CD14-positive monocyte (primary cell): ENCODE results near the gene FOXN1. TPM values are rescaled to one million over a fixed set of nuclear protein-coding genes. Genes with fewer than 3 reads are reported as not detected.

Experiments
- DNase-seq, 3 donors: peaks; one replicate each; pipeline ENCODE4 v3.0.0-alpha.2; 2011 to 2022
- H2AFZ ChIP-seq: 2 replicates; pipeline ENCODE4 v1.6.0; 2012; ENCODE audit warnings: mild to moderate bottlenecking, low read depth, low read length, inconsistent platforms; ENCODE audit not compliant: insufficient read depth, poor library complexity, severe bottlenecking
- H3K27ac ChIP-seq, 2 donors: 1 replicate in 1 of 2; 2 replicates in 1 of 2; pipeline ENCODE4 v1.5.1; 2012 to 2013; ENCODE audit warnings: low read length in 2 of 2, control low read depth in 1 of 2, inconsistent platforms in 1 of 2, low read depth in 1 of 2, mild to moderate bottlenecking in 1 of 2
- H3K27me3 ChIP-seq, 2 donors: one replicate each; pipeline versions ENCODE4 v1.6.0 to v1.6.1; 2011 to 2013; ENCODE audit warnings: low read length in 2 of 2; ENCODE audit not compliant: control insufficient read depth in 2 of 2, insufficient read depth in 2 of 2
- H3K36me3 ChIP-seq, 2 donors: replicated peaks in 1 of 2; 1 replicate in 1 of 2; 2 replicates in 1 of 2; pipeline versions ENCODE4 v1.5.1 to v1.6.1; 2012 to 2013; ENCODE audit warnings: low read length in 2 of 2, control low read depth in 1 of 2, inconsistent platforms in 1 of 2, mild to moderate bottlenecking in 1 of 2; ENCODE audit not compliant: insufficient read depth in 2 of 2, control insufficient read depth in 1 of 2
- H3K4me1 ChIP-seq, 2 donors: 1 replicate in 1 of 2; 2 replicates in 1 of 2; pipeline versions ENCODE4 v1.5.1 to v1.6.1; 2012 to 2013; ENCODE audit warnings: low read length in 2 of 2, control low read depth in 1 of 2, inconsistent platforms in 1 of 2, mild to moderate bottlenecking in 1 of 2, moderate library complexity in 1 of 2; ENCODE audit not compliant: insufficient read depth in 2 of 2, control insufficient read depth in 1 of 2
- H3K4me2 ChIP-seq: replicated peaks from 2 replicates; pipeline ENCODE3; 2012; ENCODE audit warnings: low read length, moderate library complexity, mild to moderate bottlenecking; ENCODE audit not compliant: poor library complexity, severe bottlenecking; ENCODE audit errors: extremely low read depth
- H3K4me3 ChIP-seq, 3 experiments: fragments of 200-600 bp in 1 of 3; sonication (generic) in 1 of 3; replicated peaks in 1 of 3; 1 replicate in 2 of 3; 2 replicates in 1 of 3; pipeline ENCODE4 v1.5.1; 2011 to 2013; ENCODE audit warnings: low read length in 3 of 3, mild to moderate bottlenecking in 3 of 3, control low read depth in 2 of 3, low read depth in 2 of 3, inconsistent platforms in 1 of 3, moderate library complexity in 1 of 3
- H3K79me2 ChIP-seq: 2 replicates; pipeline ENCODE4 v1.6.0; 2012; ENCODE audit warnings: mild to moderate bottlenecking, control low read depth, inconsistent platforms, low read length, moderate library complexity; ENCODE audit not compliant: insufficient read depth
- H3K9ac ChIP-seq: 2 replicates; pipeline ENCODE4 v1.6.0; 2017; ENCODE audit warnings: low read length, mild to moderate bottlenecking; ENCODE audit not compliant: insufficient read depth, poor library complexity, severe bottlenecking
- H3K9me3 ChIP-seq, 2 donors: replicated peaks in 1 of 2; 1 replicate in 1 of 2; 2 replicates in 1 of 2; pipeline versions ENCODE4 v1.5.1 to v1.6.1; 2012 to 2013; ENCODE audit warnings: low read length in 2 of 2, control low read depth in 1 of 2; ENCODE audit not compliant: control insufficient read depth in 1 of 2, insufficient read depth in 1 of 2
- H4K20me1 ChIP-seq: 2 replicates; pipeline ENCODE4 v1.6.0; 2012; ENCODE audit warnings: mild to moderate bottlenecking, low read length, control low read depth, moderate library complexity; ENCODE audit not compliant: insufficient read depth
- H3K27ac Mint-ChIP-seq, 7 donors: one replicate each; pipeline ENCODE4 v1.8.0; 2020; ENCODE audit warnings: mild to moderate bottlenecking in 7 of 7, mixed read lengths in 7 of 7, moderate library complexity in 6 of 7, inconsistent platforms in 2 of 7
- H3K27me3 Mint-ChIP-seq, 3 donors: one replicate each; pipeline ENCODE4 v1.8.0; 2021 to 2022; ENCODE audit warnings: low read depth in 3 of 3, mild to moderate bottlenecking in 3 of 3, mixed read lengths in 3 of 3, moderate library complexity in 3 of 3, inconsistent platforms in 1 of 3
- H3K36me3 Mint-ChIP-seq, 2 donors: one replicate each; pipeline ENCODE4 v1.8.0; 2020; ENCODE audit warnings: mixed read lengths in 2 of 2, inconsistent platforms in 1 of 2, mild to moderate bottlenecking in 1 of 2
- H3K4me1 Mint-ChIP-seq: one replicate; pipeline ENCODE4 v1.8.0; 2020; ENCODE audit warnings: mild to moderate bottlenecking, mixed read lengths
- H3K4me3 Mint-ChIP-seq, 2 donors: one replicate each; pipeline ENCODE4 v1.8.0; 2020; ENCODE audit warnings: mild to moderate bottlenecking in 2 of 2, mixed read lengths in 2 of 2, moderate library complexity in 1 of 2
- H3K9me3 Mint-ChIP-seq, 7 donors: one replicate each; pipeline ENCODE4 v1.8.0; 2020 to 2022; ENCODE audit warnings: mixed read lengths in 7 of 7, mild to moderate bottlenecking in 6 of 7, moderate library complexity in 6 of 7, inconsistent platforms in 2 of 7
- CTCF ChIP-seq: fragments of 200-600 bp; IDR thresholded peaks from one replicate; pipeline ENCODE4 v1.8.0; 2022; ENCODE audit warnings: antibody characterized with exemption, mild to moderate bottlenecking
- WGBS: methylation state at CpG from one replicate; pipeline ENCODE4 v1.1.5; 2013; ENCODE audit warnings: missing lambda C conversion rate; ENCODE audit not compliant: insufficient coverage; 5-methylcytosine and 5-hydroxymethylcytosine counted together
- intact Hi-C, 2 donors: fragments of 100-400 bp; cut with micrococcal nuclease; formaldehyde crosslinking; loops; one replicate each; pipeline versions ENCODE4 v1.15.0 to v1.15.1; 2023
- polyA plus RNA-seq, 3 donors: library from polyadenylated mRNA; depleted of rRNA in 1 of 3; unstranded in 2 of 3; stranded (reverse) in 1 of 3; fragments of 300-500 nt in 2 of 3; fragments of >200 nt in 1 of 3; fragmentation: Illumina TruSeq in 2 of 3; gene quantifications; 1 replicate in 2 of 3; 2 replicates in 1 of 3; pipeline ENCODE4 v1.2.3, GENCODE V29; 2012 to 2021

Gene FOXN1
- polyA plus RNA-seq, 3 donors, result not detected

- H3K9ac ChIP-seq, result peak within 1 kb of the TSS; percentile 80
- no peaks in the 10 kb centered on the region for H3K9me3 ChIP-seq
- Mint-ChIP-seq H3K27me3 (peaks cover 2 to 4% (median 3%) of the 10 kb centered on the region in 3 donors), H3K27ac (peak within 1 kb of the TSS; percentile 82 to 91 (median 86)), H3K36me3 (peaks cover 4 to 11% of the 10 kb centered on the region in 2 donors), H3K9me3 (no peaks in the 10 kb centered on the region), H3K4me3 (peak within 1 kb of the TSS; percentile 93 to 96), H3K4me1 (peaks cover 50% of the 10 kb centered on the region)
- DNase-seq, result peak; percentile 90
- WGBS, result 0% methylated on average over 42 of the region's 49 CpGs
- peaks cover 39% of the 10 kb centered on the region for H3K79me2 ChIP-seq
- TF ChIP-seq CTCF, result no peak
- peaks cover 34 to 49% of the 10 kb centered on the region in 2 donors for H3K4me1 ChIP-seq
- peaks cover 17% of the 10 kb centered on the region for H4K20me1 ChIP-seq
- peak within 1 kb of the TSS; percentile 69 to 92 (median 89) for H3K4me3 ChIP-seq
- intact Hi-C loops, result loop anchor here in 1 of 2 donors (1.0 to 10.0 kb wide), 2 partner anchors 28 to 237 kb away; partner anchors contain the start of genes IFT20, SPAG5 and TNFAIP1
- peak within 1 kb of the TSS; percentile 88 for H3K4me2 ChIP-seq
- H3K27me3 ChIP-seq, result no peaks in the 10 kb centered on the region
- H3K36me3 ChIP-seq, result no peaks in the 10 kb centered on the region
- H2AFZ ChIP-seq, result peak within 1 kb of the TSS; percentile 95
- H3K27ac ChIP-seq, result peak within 1 kb of the TSS; percentile 35 to 71
Measured at GRCh38 chr17:28571361-28572122, 65.4 kb downstream of the FOXN1 start, which contains the start of gene PIGS. Gene PIGS (minus strand): TSS chr17:28571524. CDS start chr17:28571496, 28 bp downstream.

GRCh38 chr17:28572259-28573039, 66.3 kb downstream of the FOXN1 start:
- Histone ChIP-seq H3K36me3 (no peaks in the 10 kb centered on the region), H3K4me1 (peaks cover 30 to 47% of the 10 kb centered on the region in 2 donors), H3K27ac (no peak overlapping the region), H4K20me1 (peaks cover 8% of the 10 kb centered on the region), H3K4me2 (peak overlapping the region; percentile 88), H2AFZ (peak overlapping the region; percentile 95), H3K4me3 (peak overlapping the region in 1 of 3 experiments; percentile 92), H3K9me3 (no peaks in the 10 kb centered on the region), H3K9ac (peak overlapping the region; percentile 80), H3K79me2 (peaks cover 31% of the 10 kb centered on the region), H3K27me3 (no peaks in the 10 kb centered on the region)
- 79% methylated on average over 2 of the region's 5 CpGs for WGBS
- Mint-ChIP-seq H3K27ac (peak overlapping the region in 3 of 7 donors; percentile 5 to 90 (median 14)), H3K36me3 (peaks cover 2 to 11% of the 10 kb centered on the region in 2 donors), H3K4me1 (peaks cover 48% of the 10 kb centered on the region), H3K4me3 (peak overlapping the region; percentile 93 to 96), H3K9me3 (no peaks in the 10 kb centered on the region), H3K27me3 (peaks cover 2 to 4% (median 3%) of the 10 kb centered on the region in 3 donors)
- intact Hi-C loops, result loop anchor here in 1 of 2 donors (10.0 kb wide), 1 partner anchor 238 kb away; the partner anchor contains the start of genes IFT20 and TNFAIP1
- no peak for DNase-seq
- no peak for TF ChIP-seq CTCF
